ENCODE results near the gene IL19. TPM values are rescaled to one million over a fixed set of nuclear protein-coding genes. Genes with fewer than 3 reads are reported as not detected.

IL19 gene
- total and polyA plus RNA-seq, 9 of the 15 experiments (the other 6 are each of a cell fraction or from before 2014, with no cell fraction given): not detected

DNA sequence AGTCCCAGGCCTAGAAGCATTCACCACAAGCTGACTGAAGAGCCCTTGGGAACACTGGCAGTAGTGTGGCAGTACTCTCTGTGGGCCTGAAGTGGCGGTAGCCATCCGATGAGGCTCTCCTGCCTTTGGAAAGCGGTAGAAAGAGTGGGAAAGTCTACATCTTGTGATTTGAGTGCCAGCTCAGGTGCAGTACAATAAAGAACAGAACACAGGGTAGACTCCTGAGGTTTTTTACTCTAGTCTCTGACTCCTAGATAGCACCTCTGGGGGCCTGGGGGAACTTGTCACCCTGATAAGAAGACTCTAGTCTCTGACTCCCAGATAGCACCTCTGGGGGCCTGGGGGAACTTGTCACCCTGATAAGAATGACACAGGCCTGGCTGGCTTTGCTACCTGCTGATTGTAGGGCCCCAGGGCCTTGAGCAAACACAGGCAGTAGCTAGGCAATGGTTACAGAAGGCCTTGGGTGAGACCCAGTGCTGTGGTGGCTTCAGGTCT lies 76.8 kb downstream of the IL19 start (continued):
- TF ChIP-seq FOXK2 (conservative IDR thresholded peaks at IDR 0.05 in 1 of 2, IDR thresholded peaks at IDR 0.05 in 1 of 2; ENCODE audit: low read depth in 2 of 2) (peak in 1 of 2 experiments; percentile 41; a peak in 1 of 4 replicates), ZNF778 (CRISPR knock-in tag; IDR thresholded peaks at IDR 0.05) (no peak), HDAC3 (IDR thresholded peaks at IDR 0.05; ENCODE audit: borderline replicate concordance, partially characterized antibody) (peak; percentile 84), SP2 (IDR thresholded peaks at IDR 0.05; ENCODE audit: extremely low read depth, low read depth, low read length, poor library complexity, severe bottlenecking) (no peak), GATA2 (CRISPR knock-in tag; IDR thresholded peaks at IDR 0.05) (peak; percentile 97), TEAD1 (CRISPR knock-in tag; IDR thresholded peaks at IDR 0.05) (peak in 1 of 2 experiments; percentile 80; a peak in 2 of 4 replicates), TCF3 (CRISPR knock-in tag; IDR thresholded peaks at IDR 0.05) (peak; percentile 99), TEAD4 (IDR thresholded peaks at IDR 0.05; ENCODE audit: low read length) (peak; percentile 97), TEAD4 (CRISPR knock-in tag; IDR thresholded peaks at IDR 0.05; ENCODE audit: borderline replicate concordance) (no peak), HSF4 (CRISPR knock-in tag; IDR thresholded peaks at IDR 0.05; ENCODE audit: borderline replicate concordance) (no peak), NFIC (IDR thresholded peaks at IDR 0.05) (peak; percentile 95), DIDO1 (tag; IDR thresholded peaks at IDR 0.05; ENCODE audit: low read depth) (no peak), CTBP1 (IDR thresholded peaks at IDR 0.05; ENCODE audit: borderline replicate concordance) (peak; percentile 88; the same call in 1 of the 2 replicates), SREBF1 (IDR thresholded peaks at IDR 0.05; ENCODE audit: borderline replicate concordance, low read depth, low read length) (no peak), EGR1 (conservative IDR thresholded peaks at IDR 0.05) (no peak), NCOR1 (IDR thresholded peaks at IDR 0.05) (peak; percentile 99), TBL1XR1 (IDR thresholded peaks at IDR 0.05; ENCODE audit: low read length in 2 of 2) (peak; percentile 88 to 92; a peak in 3 of 4 replicates), FOSL1 (tag; conservative IDR thresholded peaks at IDR 0.05) (peak; percentile 86), WHSC1 (IDR thresholded peaks at IDR 0.05; ENCODE audit: low read length) (no peak)
- TF ChIP-seq, protein P1, sequence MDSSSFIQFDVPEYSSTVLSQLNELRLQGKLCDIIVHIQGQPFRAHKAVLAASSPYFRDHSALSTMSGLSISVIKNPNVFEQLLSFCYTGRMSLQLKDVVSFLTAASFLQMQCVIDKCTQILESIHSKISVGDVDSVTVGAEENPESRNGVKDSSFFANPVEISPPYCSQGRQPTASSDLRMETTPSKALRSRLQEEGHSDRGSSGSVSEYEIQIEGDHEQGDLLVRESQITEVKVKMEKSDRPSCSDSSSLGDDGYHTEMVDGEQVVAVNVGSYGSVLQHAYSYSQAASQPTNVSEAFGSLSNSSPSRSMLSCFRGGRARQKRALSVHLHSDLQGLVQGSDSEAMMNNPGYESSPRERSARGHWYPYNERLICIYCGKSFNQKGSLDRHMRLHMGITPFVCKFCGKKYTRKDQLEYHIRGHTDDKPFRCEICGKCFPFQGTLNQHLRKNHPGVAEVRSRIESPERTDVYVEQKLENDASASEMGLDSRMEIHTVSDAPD (CRISPR knock-in tag; IDR thresholded peaks at IDR 0.05): no peak
- TF ChIP-seq, protein P2, sequence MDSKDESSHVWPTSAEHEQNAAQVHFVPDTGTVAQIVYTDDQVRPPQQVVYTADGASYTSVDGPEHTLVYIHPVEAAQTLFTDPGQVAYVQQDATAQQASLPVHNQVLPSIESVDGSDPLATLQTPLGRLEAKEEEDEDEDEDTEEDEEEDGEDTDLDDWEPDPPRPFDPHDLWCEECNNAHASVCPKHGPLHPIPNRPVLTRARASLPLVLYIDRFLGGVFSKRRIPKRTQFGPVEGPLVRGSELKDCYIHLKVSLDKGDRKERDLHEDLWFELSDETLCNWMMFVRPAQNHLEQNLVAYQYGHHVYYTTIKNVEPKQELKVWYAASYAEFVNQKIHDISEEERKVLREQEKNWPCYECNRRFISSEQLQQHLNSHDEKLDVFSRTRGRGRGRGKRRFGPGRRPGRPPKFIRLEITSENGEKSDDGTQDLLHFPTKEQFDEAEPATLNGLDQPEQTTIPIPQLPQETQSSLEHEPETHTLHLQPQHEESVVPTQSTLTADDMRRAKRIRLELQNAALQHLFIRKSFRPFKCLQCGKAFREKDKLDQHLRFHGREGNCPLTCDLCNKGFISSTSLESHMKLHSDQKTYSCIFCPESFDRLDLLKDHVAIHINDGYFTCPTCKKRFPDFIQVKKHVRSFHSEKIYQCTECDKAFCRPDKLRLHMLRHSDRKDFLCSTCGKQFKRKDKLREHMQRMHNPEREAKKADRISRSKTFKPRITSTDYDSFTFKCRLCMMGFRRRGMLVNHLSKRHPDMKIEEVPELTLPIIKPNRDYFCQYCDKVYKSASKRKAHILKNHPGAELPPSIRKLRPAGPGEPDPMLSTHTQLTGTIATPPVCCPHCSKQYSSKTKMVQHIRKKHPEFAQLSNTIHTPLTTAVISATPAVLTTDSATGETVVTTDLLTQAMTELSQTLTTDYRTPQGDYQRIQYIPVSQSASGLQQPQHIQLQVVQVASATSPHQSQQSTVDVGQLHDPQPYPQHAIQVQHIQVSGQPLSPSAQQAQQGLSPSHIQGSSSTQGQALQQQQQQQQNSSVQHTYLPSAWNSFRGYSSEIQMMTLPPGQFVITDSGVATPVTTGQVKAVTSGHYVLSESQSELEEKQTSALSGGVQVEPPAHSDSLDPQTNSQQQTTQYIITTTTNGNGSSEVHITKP (IDR thresholded peaks at IDR 0.05; ENCODE audit: partially characterized antibody): peak; percentile 35
- TF ChIP-seq, protein P3, sequence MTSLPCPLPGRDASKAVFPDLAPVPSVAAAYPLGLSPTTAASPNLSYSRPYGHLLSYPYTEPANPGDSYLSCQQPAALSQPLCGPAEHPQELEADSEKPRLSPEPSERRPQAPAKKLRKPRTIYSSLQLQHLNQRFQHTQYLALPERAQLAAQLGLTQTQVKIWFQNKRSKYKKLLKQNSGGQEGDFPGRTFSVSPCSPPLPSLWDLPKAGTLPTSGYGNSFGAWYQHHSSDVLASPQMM (CRISPR knock-in tag; IDR thresholded peaks at IDR 0.05): no peak

Data from K562 (cell line).